Kidney tubule cell (primary cell): ENCODE results near the gene RASGRF1.
A peak's percentile ranks its signal among the peaks of the same experiment; 100 is the strongest.

Experiments
- DNase-seq: peaks from one replicate; pipeline ENCODE4 v3.0.0-alpha.2; 2018; ENCODE audit warnings: low spot score

RASGRF1 gene

GRCh38 chr15:78955355-78955754, 135.2 kb downstream of the RASGRF1 start:
- DNase-seq: no peak

- peak; percentile 75 for DNase-seq
Observed at GRCh38 chr15:78951841-78952238, 138.7 kb downstream of the RASGRF1 start.

- DNase-seq: peak; percentile 81
Observed at GRCh38 chr15:78950902-78951840, 139.4 kb downstream of the RASGRF1 start.

- no peak for DNase-seq
Observed at GRCh38 chr15:78950343-78950742, 140.2 kb downstream of the RASGRF1 start.

- DNase-seq: peak; percentile 25
Observed at GRCh38 chr15:78949461-78949860, 141.1 kb downstream of the RASGRF1 start.

- DNase-seq: no peak
Observed at GRCh38 chr15:78947506-78947905, 143.1 kb downstream of the RASGRF1 start.

- DNase-seq: no peak
Observed at GRCh38 chr15:78946493-78946892, 144.1 kb downstream of the RASGRF1 start.

GRCh38 chr15:78944669-78945407, 145.7 kb downstream of the RASGRF1 start, which contains the start of gene CTSH:
CTSH (minus strand) TSS chr15:78945046; CDS start chr15:78944981, 65 bp downstream.
- DNase-seq: peak; percentile 79

GRCh38 chr15:78944202-78944625, 146.4 kb downstream of the RASGRF1 start:
- DNase-seq: peak; percentile 43

- peak; percentile 32 for DNase-seq
Observed at GRCh38 chr15:78943692-78944091, 146.9 kb downstream of the RASGRF1 start.

GRCh38 chr15:78942741-78943140, 147.8 kb downstream of the RASGRF1 start:
- DNase-seq: no peak

GRCh38 chr15:78938658-78939488, 151.7 kb downstream of the RASGRF1 start:
- DNase-seq: no peak

- no peak for DNase-seq
Observed at GRCh38 chr15:78937132-78937739, 153.3 kb downstream of the RASGRF1 start.

GRCh38 chr15:78934655-78935023, 155.9 kb downstream of the RASGRF1 start:
- DNase-seq: no peak

- DNase-seq: no peak
Observed at GRCh38 chr15:78933823-78934654, 156.5 kb downstream of the RASGRF1 start.

- no peak for DNase-seq
Observed at GRCh38 chr15:78933187-78933822, 157.3 kb downstream of the RASGRF1 start.

GRCh38 chr15:78932258-78932808, 158.2 kb downstream of the RASGRF1 start:
- DNase-seq: no peak

- DNase-seq: no peak
Observed at GRCh38 chr15:78931439-78932257, 158.9 kb downstream of the RASGRF1 start.
